Measurements from ENCODE around the gene SDC3.

SDC3 gene

DNA sequence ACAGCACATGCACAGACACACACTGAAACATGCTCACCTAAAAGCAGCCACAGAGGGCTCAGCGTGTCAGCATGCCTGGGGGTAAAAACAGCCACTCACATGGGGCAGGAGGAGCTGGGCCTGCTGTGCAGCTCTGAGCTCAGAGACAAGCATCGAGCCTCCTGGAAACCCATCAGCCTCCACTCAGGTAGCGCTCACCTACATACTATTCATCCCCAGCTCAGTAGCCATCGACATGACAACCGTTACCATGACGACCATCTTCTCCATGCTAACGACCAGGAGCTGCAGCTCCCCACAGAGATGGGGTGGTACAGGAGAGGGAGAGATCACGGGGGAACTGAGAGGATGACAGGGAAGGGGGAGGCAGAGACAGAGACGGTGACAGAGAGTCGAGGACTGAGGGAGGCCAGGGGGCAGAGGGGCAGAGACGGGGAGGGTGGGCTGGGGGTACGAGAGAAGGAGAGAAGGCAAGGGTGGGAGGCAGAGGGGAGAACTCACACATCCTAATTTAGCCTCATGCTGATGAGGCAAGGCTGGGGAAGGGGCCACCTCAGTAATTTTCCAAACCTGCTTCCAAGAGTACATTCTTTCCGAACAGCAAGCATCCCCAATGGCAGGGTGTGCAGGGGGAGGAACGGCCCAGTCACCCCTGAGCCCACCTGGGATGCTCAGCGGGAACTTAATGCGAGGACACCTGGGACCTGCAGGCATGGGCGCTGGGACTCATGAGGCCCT, 28.4 kb downstream of the SDC3 start:
- TF ChIP-seq, protein P1, sequence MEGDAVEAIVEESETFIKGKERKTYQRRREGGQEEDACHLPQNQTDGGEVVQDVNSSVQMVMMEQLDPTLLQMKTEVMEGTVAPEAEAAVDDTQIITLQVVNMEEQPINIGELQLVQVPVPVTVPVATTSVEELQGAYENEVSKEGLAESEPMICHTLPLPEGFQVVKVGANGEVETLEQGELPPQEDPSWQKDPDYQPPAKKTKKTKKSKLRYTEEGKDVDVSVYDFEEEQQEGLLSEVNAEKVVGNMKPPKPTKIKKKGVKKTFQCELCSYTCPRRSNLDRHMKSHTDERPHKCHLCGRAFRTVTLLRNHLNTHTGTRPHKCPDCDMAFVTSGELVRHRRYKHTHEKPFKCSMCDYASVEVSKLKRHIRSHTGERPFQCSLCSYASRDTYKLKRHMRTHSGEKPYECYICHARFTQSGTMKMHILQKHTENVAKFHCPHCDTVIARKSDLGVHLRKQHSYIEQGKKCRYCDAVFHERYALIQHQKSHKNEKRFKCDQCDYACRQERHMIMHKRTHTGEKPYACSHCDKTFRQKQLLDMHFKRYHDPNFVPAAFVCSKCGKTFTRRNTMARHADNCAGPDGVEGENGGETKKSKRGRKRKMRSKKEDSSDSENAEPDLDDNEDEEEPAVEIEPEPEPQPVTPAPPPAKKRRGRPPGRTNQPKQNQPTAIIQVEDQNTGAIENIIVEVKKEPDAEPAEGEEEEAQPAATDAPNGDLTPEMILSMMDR (IDR thresholded peaks at IDR 0.05) = no peak
- Histone ChIP-seq H3K9me3 (no peaks in the 10 kb centered on the region), H3K36me3 (no peaks in the 10 kb centered on the region), H3K4me1 (ENCODE audit: control insufficient read depth in 1 of 2, insufficient read depth in 1 of 2, low read depth in 1 of 2, low read length in 1 of 2) (peaks cover 4 to 8% of the 10 kb centered on the region in 2 experiments), H3K27me3 (peaks cover 100% of the 10 kb centered on the region), H3K4me3 (ENCODE audit: low read depth in 1 of 2, low read length in 1 of 2) (no peak overlapping the region), H3K27ac (no peak overlapping the region)

DNA sequence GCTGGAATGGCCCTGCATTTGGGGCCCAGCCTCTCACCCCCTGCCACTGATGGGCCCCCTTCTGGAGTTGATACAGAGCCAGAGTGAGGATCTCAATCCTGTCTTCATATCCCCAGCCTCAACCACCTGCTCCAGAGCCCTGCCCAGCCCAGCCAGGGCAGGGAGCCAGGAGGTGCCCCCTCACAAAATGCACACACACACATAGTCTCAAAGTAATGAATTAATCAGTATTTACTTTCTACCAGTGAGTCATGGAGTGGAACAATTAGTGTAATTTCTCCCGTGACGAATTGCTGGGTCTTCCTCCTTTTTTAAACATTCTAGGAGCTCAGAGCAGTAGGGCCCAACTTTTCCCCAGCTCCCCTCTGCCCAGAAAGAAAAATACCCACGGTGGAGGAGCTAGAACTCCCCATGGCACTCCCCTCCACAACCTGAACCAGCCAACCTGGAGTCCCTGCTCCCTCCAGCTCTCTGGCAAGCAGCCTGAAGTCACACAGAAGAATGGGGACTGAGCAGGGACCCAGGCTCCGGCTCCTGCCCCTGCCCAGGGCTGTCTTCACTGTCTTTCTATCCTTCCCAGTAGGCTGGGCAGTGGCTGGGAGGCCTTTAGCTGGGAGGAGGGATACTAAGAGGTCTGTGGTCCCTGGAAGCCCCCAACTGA, 29.3 kb downstream of the SDC3 start:
- H3K27ac ChIP-seq = no peak overlapping the region
- no peaks in the 10 kb centered on the region for H3K36me3 ChIP-seq
- H3K4me1 ChIP-seq (ENCODE audit: control insufficient read depth in 1 of 2, insufficient read depth in 1 of 2, low read depth in 1 of 2, low read length in 1 of 2) = peaks cover 4 to 8% of the 10 kb centered on the region in 2 experiments
- peaks cover 95% of the 10 kb centered on the region for H3K27me3 ChIP-seq
- TF ChIP-seq, protein P1 (IDR thresholded peaks at IDR 0.05) = no peak
- H3K4me3 ChIP-seq (ENCODE audit: low read depth in 1 of 2, low read length in 1 of 2) = no peak overlapping the region
- H3K9me3 ChIP-seq = no peaks in the 10 kb centered on the region

DNA sequence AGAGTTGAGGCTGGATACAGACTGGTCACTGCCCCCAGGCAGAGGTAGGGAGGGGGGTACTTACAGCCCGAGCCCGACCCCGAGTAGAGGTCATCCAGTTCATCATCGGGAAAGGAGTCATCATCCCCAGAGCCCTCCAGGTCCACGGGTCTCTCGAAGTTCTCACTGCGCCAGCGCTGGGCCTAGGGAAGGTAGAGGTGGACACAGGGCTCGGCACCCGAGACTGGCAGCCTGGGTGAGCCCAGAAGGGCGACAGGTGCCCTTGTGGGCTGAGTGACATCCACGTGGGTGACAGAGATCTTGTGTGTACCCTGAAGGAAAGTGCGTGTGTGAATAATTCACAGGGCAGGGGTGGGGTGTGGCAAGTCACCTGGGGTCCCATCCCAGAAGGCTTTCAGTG, 30.0 kb downstream of the SDC3 start:
- no peak overlapping the region for H3K4me3 ChIP-seq (ENCODE audit: low read depth in 1 of 2, low read length in 1 of 2)
- no peaks in the 10 kb centered on the region for H3K36me3 ChIP-seq
- TF ChIP-seq, protein P1 (IDR thresholded peaks at IDR 0.05) = no peak
- no peak overlapping the region for H3K27ac ChIP-seq
- no peaks in the 10 kb centered on the region for H3K9me3 ChIP-seq
- H3K27me3 ChIP-seq = peaks cover 93% of the 10 kb centered on the region
- peaks cover 4 to 8% of the 10 kb centered on the region in 2 experiments for H3K4me1 ChIP-seq (ENCODE audit: control insufficient read depth in 1 of 2, insufficient read depth in 1 of 2, low read depth in 1 of 2, low read length in 1 of 2)

DNA sequence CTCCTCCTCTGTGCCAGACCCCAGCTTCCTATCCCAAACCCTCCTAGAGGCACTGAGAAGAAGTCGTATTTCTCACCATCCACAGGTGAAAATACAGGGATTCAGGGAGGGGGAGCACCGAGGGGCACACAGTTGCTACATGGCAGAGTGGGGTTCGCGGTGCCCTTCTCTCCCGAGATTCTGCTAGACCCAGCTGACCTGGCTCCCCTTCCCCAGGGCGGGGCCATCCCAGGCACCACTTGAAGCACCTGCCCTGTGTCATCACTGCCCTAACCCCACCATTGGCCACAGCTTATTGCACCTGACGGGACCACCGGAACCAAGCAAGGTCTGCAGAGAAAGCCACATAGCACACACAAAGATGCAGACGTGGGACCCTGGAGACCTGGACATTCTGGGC, 30.5 kb downstream of the SDC3 start:
- Histone ChIP-seq H3K36me3 (no peaks in the 10 kb centered on the region), H3K27me3 (peaks cover 91% of the 10 kb centered on the region), H3K9me3 (no peaks in the 10 kb centered on the region), H3K4me3 (ENCODE audit: low read depth in 1 of 2, low read length in 1 of 2) (no peak overlapping the region), H3K4me1 (ENCODE audit: control insufficient read depth in 1 of 2, insufficient read depth in 1 of 2, low read depth in 1 of 2, low read length in 1 of 2) (peaks cover 4 to 8% of the 10 kb centered on the region in 2 experiments), H3K27ac (no peak overlapping the region)
- TF ChIP-seq, protein P1 (IDR thresholded peaks at IDR 0.05) = no peak

DNA sequence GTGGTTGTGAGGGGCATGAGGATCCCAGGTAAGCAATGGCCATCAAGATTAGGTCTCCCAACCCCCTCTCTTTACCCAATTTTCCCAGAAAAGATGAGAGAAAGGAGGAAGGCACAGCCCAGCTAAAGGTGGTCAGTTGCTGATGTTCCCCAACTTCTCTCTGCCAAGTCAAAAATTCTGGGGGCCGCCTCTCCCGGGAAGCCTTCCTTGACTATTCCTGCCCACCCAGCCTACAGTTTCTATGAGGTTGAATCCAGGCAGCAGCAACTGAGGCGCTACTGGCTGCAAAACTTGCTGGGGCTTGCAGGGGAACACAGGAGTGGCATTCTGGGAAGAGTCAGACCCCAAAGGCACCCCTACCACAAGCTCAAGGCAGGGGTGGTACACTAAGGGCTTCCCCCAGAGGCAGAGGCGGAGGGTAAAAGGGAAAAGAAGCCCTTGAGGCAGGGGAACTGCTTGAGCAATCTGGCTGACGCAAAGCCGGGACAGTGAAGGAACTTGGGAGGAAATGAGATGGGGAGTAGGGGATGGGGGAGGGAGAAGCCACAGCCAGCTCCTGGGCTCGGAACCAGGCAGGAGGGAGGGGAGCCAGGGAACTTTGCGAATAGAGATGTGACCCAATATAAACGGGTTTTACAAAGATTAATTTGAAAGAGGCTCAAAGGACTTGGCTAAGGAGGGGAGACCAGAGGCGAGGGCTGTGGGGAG, 31.2 kb downstream of the SDC3 start:
- TF ChIP-seq, protein P1 (IDR thresholded peaks at IDR 0.05) = no peak
- Histone ChIP-seq H3K4me3 (ENCODE audit: low read depth in 1 of 2, low read length in 1 of 2) (no peak overlapping the region), H3K27me3 (peaks cover 86% of the 10 kb centered on the region)

More for the DNA sequence above, 31.2 kb downstream of the SDC3 start:
- Histone ChIP-seq H3K4me1 (ENCODE audit: control insufficient read depth in 1 of 2, insufficient read depth in 1 of 2, low read depth in 1 of 2, low read length in 1 of 2) (peaks cover 4 to 8% of the 10 kb centered on the region in 2 experiments), H3K27ac (no peak overlapping the region), H3K9me3 (no peaks in the 10 kb centered on the region), H3K36me3 (no peaks in the 10 kb centered on the region)
